GM18907 (cell line): ENCODE results near the gene CPSF4.

ENCODE experiments used
- ATAC-seq: cut with Tn5 transposase; IDR thresholded peaks from one replicate; pipeline ENCODE4 v1.9.1; 2021; ENCODE audit warnings: mild to moderate bottlenecking, moderate library complexity; ENCODE audit not compliant: unreplicated experiment

CPSF4 gene

DNA sequence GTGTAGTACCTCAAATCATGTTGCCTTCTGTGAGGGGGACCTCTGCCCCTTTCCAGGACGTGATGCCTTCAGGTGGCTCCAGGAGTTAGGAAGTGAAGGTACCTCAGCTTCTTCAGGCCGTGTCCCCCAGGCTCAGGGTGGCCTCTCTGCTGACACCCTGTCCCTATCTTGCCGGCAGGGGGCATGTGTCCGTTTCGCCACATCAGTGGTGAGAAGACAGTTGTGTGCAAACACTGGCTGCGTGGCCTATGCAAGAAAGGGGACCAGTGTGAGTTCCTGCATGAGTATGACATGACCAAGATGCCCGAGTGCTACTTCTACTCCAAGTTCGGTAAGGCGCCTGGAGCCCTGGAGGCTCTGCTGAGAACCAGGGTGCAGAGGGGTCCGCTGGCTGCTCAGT lies 9.2 kb downstream of the CPSF4 start:
- no peak for ATAC-seq

DNA sequence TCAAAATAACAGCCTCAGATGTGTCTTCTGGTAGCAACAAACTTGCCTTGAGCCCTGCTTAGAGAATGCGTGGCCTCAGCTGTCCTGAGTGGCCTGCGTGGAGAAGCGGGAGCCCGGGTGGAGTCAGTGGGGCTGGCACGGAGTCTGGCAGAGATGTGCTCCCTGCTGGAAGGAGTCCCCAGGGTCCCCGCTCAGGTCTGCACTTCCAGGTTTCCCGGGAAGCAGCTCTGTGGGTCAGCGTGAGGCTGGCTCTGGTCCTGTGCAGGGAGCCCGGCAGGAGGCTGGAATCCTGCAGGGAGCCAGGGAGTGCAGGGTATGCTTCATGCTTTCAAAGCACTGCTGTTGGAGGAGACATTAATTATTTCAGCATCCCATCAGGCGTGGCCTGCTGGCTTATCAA lies 10.1 kb downstream of the CPSF4 start:
- ATAC-seq: no peak

DNA sequence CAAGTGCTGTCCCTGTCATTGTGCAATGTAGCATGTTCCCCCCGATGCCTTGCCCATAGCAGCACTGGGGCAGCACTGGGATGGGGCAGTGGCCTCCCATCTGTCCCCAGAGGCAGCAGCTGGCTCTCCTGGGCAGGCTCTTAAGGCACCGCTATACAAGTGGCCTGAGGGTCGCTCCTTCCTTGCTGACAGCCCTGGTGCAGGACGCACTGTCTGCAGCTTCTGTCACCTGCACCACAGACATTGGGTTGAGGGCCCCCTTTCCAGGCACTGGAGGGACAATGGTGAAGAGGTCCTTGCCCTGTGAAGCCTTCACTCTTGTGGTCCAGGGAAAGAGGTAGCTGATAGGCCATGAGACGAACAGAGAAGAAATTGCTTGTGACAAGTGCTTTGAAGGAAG lies 10.6 kb downstream of the CPSF4 start:
- no peak for ATAC-seq

DNA sequence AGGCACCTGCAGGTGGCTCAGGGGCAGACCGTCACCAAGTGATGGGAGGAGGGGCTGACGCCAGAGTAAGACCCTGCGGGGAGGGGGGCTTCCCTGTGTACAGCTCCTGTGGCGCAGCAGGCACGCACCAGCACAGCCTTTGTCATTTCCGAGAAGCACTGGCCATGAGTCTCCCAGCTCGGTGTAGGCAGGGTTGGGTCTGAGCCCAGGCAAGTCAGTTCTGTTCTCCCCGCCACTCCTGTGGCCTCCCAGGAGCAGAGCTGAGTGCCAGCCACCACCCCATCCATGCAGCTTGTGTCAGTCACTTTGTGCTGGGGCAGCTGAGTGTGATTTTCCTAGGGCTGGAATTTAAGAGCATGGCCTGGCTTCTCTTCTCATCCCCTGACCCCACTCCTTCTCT lies 13.2 kb downstream of the CPSF4 start:
- no peak for ATAC-seq

GRCh38 chr7:99452541-99452940 lies 13.8 kb downstream of the CPSF4 start:
- no peak for ATAC-seq

- ATAC-seq: no peak
Measured at GRCh38 chr7:99453105-99453504, 14.4 kb downstream of the CPSF4 start.

GRCh38 chr7:99455874-99456273 lies 17.1 kb downstream of the CPSF4 start:
- ATAC-seq: no peak

GRCh38 chr7:99456288-99456687 lies 17.5 kb downstream of the CPSF4 start:
- no peak for ATAC-seq

DNA sequence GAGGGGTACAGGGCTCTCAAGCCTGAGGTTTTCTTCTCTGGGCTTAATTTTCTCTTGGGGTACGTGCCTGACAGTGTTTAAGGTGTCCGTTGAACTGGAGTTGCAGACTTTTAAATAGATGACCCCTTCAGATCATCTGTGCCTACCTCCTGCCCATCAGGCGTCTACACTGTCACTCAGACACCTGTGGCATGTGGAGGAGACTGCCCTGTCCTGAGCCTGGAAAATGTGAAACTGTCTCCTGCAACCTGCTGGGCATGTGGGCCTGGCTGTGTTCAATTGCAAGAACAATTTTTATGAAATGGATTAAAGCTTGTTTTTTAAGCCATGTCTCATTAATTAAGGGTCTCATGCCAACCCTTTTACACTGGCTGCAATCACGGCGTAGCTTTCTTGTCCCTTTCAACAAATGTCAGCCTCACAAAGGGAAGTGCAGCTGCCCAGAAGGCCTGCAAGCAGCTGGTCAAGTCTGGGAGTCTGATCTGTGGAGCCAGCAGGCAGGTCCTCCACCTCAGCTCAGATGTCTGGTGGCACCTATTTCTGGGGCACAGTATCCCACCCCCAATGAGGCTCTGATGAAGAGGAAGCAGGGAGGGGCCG lies 18.4 kb downstream of the CPSF4 start:
- no peak for ATAC-seq

DNA sequence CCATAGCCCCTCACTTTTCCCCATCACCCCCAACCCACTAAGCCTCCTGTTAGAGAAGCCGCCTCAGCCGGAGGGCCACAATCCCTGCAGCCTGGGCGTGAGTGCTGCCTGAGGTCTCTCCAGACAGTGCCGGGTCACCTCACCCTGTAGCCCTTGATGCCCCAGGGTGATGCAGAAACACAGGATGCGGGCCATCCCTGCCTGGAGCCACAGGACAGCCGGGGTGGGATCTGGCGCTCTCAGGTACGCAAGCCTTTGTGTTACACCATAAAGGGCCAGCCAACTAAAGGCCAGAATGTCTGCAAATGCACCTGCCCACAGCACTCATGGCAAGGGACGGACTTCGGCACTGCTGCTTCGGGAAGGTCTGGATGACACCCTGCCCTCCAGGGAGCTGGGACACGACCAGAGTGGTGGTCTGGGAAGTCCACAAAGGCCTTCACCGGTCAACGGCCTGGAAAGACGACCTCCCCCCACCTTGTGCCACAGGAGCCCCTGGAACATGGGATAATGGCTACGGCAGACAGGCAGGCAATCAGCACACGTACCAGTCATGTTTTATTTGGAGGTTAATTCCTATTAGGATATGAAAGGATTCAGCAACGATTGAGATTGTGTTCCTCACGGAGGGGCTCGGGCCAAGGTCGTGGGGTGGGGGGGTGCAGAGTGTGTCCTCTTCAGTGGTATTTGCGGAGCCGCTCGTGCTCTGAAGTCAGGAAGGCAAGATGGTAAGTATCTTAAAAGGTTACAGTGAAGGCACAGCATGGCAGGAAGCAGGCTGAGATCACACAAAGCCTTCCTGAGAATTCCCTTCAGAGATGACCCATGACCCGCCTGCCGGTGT lies 19.1 kb downstream of the CPSF4 start:
- no peak for ATAC-seq

DNA sequence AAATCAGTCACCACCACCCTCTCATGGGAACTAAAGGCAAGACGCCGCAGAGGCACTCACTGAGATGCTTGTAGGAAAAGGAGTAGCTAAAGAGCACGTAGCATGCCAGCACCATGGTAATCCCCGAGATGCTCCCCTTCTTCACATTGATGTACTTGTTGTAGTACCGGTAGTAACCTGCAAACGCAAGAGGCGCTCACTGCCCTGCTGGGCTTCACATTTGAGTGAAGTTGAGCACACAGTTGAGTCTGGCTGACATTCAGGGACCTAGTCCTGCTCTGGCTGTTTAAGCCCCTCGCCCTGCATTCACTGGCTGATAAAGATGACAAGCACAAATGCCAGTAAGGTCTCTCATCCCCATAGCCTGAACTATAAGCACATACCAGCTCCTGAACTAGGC lies 20.3 kb downstream of the CPSF4 start:
- no peak for ATAC-seq

DNA sequence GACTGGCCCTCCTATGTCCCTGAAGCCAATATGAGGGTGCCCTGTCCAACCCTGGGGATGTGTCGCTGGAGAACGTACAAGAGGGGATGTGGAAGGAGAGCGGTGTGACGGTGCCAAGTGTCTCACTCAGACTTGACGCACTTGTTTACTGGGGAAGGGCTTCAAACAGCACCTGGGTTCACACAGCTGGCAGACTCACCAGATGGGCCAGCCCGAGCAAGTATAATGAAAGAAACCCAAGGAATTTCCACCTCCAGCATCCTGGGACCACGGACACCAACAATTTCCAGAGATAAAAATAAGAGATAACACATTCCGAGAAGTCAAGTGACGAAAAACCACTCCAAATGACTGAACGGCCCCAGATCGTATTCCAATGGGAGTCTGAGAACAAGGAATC lies 21.9 kb downstream of the CPSF4 start:
- no peak for ATAC-seq

DNA sequence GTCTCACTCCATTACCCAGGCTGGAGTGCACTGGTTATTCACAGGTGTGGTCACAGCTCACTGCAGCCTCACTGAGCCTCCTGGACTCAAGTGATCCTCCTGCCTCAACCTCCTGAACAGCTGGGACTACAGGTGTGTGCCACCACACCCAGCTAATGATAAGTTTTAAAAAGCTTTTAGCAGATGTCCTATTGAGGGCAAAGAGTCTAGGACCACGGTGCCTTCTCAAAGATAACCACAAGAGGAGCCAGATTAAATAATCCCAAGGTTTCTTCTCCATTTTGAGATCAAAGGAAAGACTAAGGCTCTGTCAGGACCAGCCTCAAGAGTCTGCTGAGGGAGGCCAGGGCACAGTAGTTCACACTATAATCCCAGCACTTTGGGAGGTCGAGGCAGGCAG lies 22.5 kb downstream of the CPSF4 start:
- no peak for ATAC-seq

- ATAC-seq: no peak
Measured at GRCh38 chr7:99465421-99465768, 26.7 kb downstream of the CPSF4 start.

- ATAC-seq: no peak
Measured at GRCh38 chr7:99468336-99468918, 29.7 kb downstream of the CPSF4 start.

GRCh38 chr7:99469381-99470065 lies 30.8 kb downstream of the CPSF4 start:
- no peak for ATAC-seq

DNA sequence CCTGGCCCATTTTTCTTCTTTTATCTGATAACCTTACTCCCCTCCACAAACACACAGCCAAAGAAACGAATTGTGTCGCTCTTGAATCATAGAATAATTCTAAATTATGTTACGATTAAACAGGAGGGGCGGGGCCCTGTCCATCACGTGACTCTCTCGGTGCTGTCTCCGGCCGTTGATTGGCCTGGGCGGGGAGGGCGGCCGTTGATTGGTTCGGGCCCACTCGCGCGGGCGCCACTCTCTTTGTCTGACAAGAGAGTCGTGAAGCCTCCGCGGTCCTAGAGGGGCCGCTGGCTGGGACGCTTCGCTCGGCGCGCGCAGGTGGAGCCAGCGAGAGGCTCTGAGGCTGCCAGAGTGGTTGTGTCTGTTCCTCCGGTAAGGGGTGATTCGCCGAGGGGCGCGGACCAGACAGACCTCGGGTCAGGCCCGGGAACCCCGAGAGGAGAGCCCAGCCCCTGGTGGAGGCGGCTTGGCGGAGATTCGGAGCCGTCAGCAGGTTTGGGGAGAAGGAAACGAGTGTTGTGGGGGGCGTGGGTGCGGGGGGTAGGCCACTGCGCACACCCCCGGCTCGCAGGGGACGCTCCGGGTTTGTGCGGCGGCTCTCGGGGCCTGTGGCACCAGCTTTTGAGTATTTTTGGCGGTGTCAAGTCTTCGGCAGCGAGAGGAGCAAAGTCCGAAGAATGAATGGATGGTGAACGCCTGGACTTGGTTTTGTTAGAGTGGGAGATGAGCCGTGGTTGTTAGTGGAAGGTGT lies 34.0 kb downstream of the CPSF4 start, which contains the start of gene ZNF789:
ZNF789 (plus strand) TSS at position 330 of the 754 bp plus-strand sequence. CDS start 3,567 bp downstream, outside the sequence.
- peak; percentile 87 for ATAC-seq

DNA sequence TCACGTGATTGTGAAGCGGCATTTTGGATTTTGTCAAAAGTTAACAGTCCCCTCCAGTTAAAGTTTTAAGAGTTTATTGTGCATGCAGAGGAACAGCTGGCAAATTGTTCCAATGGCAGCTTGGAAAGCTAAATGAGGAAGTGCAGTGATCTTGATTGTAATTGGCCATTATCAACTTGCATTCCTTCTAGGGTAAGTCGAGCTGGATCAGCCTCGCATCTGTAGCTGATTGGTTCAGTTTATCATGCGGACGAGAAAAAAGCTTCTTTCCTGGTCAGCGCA lies 34.5 kb downstream of the CPSF4 start:
- ATAC-seq: peak; percentile 4

GRCh38 chr7:99476107-99476506 lies 37.4 kb downstream of the CPSF4 start:
- no peak for ATAC-seq

DNA sequence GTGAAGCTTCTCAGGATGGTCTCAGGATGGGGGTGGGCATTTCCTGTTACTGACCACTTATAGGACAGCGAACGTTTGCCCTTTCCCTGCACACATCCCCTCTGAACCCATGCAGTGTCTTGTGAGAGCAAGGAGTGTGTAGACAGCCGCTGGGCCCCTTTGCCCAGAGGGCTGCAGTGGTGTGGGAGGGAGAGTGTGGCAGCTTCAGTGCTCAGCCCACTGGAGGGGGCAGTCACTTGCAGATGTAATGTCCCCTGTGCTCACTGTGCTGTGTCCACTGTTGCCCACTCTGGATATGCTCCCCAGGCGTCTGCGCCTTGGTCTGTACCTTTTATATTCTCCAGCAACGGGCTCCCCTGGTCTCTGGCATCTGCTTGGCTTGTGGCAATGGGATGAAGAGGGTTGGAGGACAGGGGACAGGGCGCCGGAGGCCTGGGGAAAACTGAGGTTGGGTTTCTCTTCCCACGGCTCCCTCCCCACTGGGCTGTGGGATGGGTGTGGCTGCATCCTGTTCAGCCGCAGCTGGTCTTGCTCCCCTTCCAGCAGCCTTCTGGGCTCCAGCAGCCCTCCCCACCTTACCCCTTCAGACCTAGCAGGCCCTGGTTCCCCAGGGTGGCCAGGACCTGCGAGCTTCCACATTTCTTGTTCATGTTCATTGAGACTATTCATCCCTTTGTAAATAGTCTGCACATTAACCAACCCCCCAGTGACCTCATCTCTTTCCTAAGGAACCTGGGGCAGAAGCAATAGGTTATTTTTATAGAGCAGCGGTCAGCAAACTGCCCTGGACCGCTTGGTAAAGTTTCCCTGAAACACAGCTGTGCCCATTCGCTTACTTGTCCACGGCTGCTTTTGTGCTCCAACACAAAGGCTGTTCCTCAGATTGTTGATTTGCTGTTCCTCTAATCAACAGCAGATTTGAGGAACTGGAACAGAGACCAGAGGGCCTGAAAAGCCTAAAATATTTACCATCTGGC lies 40.0 kb downstream of the CPSF4 start:
- ATAC-seq: no peak
